Bronchial epithelial cell (primary cell): ENCODE measurements around the gene ZNF354C. TPM values are rescaled to one million over a fixed set of nuclear protein-coding genes. Genes with fewer than 3 reads are reported as not detected.

Experiments
- DNase-seq: peaks from one replicate; pipeline ENCODE4 v3.0.0-alpha.2; 2010; ENCODE audit warnings: low read depth
- FAIRE-seq: peaks from 2 replicates; lab custom pipeline; 2011; peaks lifted over from hg19 to GRCh38; lab: Jason Lieb, UNC
- H3K27me3 ChIP-seq: 2 replicates; pipeline ENCODE4 v1.5.1; 2011; ENCODE audit warnings: low read length; ENCODE audit not compliant: control insufficient read depth, insufficient read depth
- H3K36me3 ChIP-seq: 2 replicates; pipeline ENCODE4 v1.5.1; 2011; ENCODE audit warnings: low read length; ENCODE audit not compliant: control insufficient read depth, insufficient read depth
- H3K4me3 ChIP-seq: 2 replicates; pipeline ENCODE4 v1.5.1; 2011; ENCODE audit warnings: mild to moderate bottlenecking, low read depth, low read length, control low read depth
- total RNA-seq: library from RNA; depleted of rRNA; stranded (reverse); fragments of >200 nt; gene quantifications from 2 replicates; pipeline ENCODE4 v1.2.1, GENCODE V29; 2014
- TF ChIP-seq, protein P1 (sequence below): IDR thresholded peaks from 2 replicates; pipeline ENCODE4 v1.5.1; 2011; ENCODE audit warnings: mild to moderate bottlenecking, moderate library complexity, low read length, control low read depth, inconsistent platforms; ENCODE audit not compliant: insufficient read depth, severe bottlenecking

The ZNF354C gene
- total RNA-seq, 1 donor from 2014 or later, result 3.9 TPM

DNA sequence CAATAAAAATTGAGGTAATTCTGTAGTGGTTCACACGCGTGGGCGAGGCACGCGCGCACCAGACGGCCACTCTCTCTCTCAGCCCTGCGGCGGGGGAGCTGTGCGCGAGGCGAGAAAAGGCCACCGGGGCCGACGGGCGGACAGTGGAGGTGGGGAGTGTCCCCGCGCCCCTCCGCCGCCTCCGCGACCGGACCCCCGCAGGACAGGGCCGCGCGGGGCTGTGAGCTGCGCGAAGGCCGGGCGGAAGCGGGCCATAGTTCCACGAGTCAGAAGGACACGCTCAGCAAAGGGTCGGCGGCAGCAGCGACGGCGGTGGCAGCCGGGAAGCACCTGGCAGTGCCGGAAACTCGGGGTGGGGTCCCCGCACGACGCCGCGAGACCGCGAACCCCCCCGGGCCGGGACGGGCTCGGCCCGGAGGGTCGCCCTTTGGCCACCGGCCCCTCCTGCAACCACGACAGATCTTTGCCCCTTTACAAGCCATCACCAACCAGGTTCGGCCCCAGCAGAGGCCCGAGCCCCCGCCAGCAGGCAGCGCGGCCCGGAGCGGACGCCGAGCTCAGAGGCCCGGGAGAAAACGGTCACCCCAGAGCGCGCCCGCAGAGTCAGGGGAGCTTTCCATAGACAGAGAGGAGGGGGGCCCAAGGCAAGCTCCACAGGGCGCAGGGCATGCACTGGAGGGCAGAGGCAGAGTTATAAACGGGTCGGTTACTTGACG, 60.9 kb downstream of the ZNF354C start:
- no peak for DNase-seq
- H3K36me3 ChIP-seq, result no peaks in the 10 kb centered on the region
- FAIRE-seq, result no peak
- no peak overlapping the region for H3K4me3 ChIP-seq
- TF ChIP-seq, protein P1, sequence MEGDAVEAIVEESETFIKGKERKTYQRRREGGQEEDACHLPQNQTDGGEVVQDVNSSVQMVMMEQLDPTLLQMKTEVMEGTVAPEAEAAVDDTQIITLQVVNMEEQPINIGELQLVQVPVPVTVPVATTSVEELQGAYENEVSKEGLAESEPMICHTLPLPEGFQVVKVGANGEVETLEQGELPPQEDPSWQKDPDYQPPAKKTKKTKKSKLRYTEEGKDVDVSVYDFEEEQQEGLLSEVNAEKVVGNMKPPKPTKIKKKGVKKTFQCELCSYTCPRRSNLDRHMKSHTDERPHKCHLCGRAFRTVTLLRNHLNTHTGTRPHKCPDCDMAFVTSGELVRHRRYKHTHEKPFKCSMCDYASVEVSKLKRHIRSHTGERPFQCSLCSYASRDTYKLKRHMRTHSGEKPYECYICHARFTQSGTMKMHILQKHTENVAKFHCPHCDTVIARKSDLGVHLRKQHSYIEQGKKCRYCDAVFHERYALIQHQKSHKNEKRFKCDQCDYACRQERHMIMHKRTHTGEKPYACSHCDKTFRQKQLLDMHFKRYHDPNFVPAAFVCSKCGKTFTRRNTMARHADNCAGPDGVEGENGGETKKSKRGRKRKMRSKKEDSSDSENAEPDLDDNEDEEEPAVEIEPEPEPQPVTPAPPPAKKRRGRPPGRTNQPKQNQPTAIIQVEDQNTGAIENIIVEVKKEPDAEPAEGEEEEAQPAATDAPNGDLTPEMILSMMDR, result no peak
- H3K27me3 ChIP-seq, result no peaks in the 10 kb centered on the region

DNA sequence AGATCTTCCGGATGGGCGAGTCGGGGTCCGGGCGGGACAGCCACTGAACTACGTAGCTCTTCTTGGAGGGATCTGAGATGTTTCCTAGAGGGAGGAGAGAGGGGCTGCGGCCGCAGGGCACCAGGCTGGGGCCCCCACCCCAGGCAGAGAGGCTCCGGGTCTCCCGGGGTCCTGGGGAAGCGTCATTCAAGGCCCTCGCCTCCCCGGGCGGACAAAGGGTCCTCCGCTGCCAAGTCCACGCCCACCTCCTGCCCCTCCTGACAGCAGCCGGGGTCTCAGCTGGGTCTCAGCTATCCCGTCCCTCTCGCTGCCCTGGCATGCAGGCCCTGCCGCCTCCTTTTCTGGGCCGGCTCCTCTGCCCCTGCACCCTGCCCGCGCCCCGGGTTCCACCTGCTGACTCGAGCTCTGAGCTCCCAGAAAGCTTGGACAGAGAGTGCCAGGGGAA, 61.5 kb downstream of the ZNF354C start:
- H3K4me3 ChIP-seq, result no peak overlapping the region
- no peak for FAIRE-seq
- H3K27me3 ChIP-seq, result no peaks in the 10 kb centered on the region
- TF ChIP-seq, protein P1, result no peak
- DNase-seq, result no peak
- no peaks in the 10 kb centered on the region for H3K36me3 ChIP-seq

GRCh38 chr5:179122411-179123108, 62.4 kb downstream of the ZNF354C start:
- Histone ChIP-seq H3K4me3 (no peak overlapping the region), H3K27me3 (no peaks in the 10 kb centered on the region), H3K36me3 (no peaks in the 10 kb centered on the region)
- no peak for DNase-seq
- TF ChIP-seq, protein P1, result no peak
- FAIRE-seq, result no peak

GRCh38 chr5:179123109-179123426, 62.9 kb downstream of the ZNF354C start:
- no peak for FAIRE-seq
- Histone ChIP-seq H3K4me3 (no peak overlapping the region), H3K27me3 (no peaks in the 10 kb centered on the region), H3K36me3 (no peaks in the 10 kb centered on the region)
- DNase-seq, result peak; percentile 4
- TF ChIP-seq, protein P1, result no peak

- no peaks in the 10 kb centered on the region for H3K36me3 ChIP-seq
- no peak for FAIRE-seq
- TF ChIP-seq, protein P1, result no peak
- H3K4me3 ChIP-seq, result no peak overlapping the region
- no peaks in the 10 kb centered on the region for H3K27me3 ChIP-seq
- no peak for DNase-seq
Observed at GRCh38 chr5:179123491-179124272, 63.5 kb downstream of the ZNF354C start.
